H9 (cell line): Measurements from ENCODE around the gene PLB1. TPM values are rescaled to one million over a fixed set of nuclear protein-coding genes. Genes with fewer than 3 reads are reported as not detected.

Source experiments
- DNase-seq: peaks from one replicate; pipeline ENCODE4 v3.0.0-alpha.2; 2017
- H2AFZ ChIP-seq: one replicate; pipeline ENCODE4 v1.6.1; 2013; ENCODE audit warnings: mild to moderate bottlenecking, low read length, control low read depth, moderate library complexity
- H2AK5ac ChIP-seq: 2 replicates; pipeline ENCODE4 v1.6.1; 2013; ENCODE audit warnings: low read length, control low read depth, mixed read lengths; ENCODE audit not compliant: insufficient read length
- H2BK120ac ChIP-seq: one replicate; pipeline ENCODE4 v1.6.1; 2013; ENCODE audit warnings: low read depth, mild to moderate bottlenecking, low read length, control low read depth, inconsistent platforms; ENCODE audit not compliant: poor library complexity, severe bottlenecking
- H2BK12ac ChIP-seq: 2 replicates; pipeline ENCODE4 v1.6.1; 2013; ENCODE audit warnings: low read length, control low read depth, mixed read lengths, low read depth; ENCODE audit not compliant: insufficient read length
- H2BK15ac ChIP-seq: 2 replicates; pipeline ENCODE4 v1.6.1; 2013; ENCODE audit warnings: low read depth, low read length, control low read depth
- H2BK20ac ChIP-seq: one replicate; pipeline ENCODE4 v1.6.1; 2013; ENCODE audit warnings: low read depth, mild to moderate bottlenecking, low read length, control low read depth, inconsistent platforms; ENCODE audit not compliant: poor library complexity, severe bottlenecking
- H2BK5ac ChIP-seq: 2 replicates; pipeline ENCODE4 v1.6.1; 2013; ENCODE audit warnings: low read length, control low read depth, mixed read lengths; ENCODE audit not compliant: insufficient read length
- H3K14ac ChIP-seq: 2 replicates; pipeline ENCODE4 v1.6.1; 2013; ENCODE audit warnings: low read length, control low read depth; ENCODE audit not compliant: insufficient read depth
- H3K18ac ChIP-seq: 2 replicates; pipeline ENCODE4 v1.6.1; 2013; ENCODE audit warnings: low read depth, mild to moderate bottlenecking, mixed read lengths, low read length, control low read depth; ENCODE audit not compliant: insufficient read length
- H3K23ac ChIP-seq: 2 replicates; pipeline ENCODE4 v1.6.1; 2013; ENCODE audit warnings: low read length, control low read depth, mixed read lengths, low read depth; ENCODE audit not compliant: insufficient read length
- H3K23me2 ChIP-seq: 2 replicates; pipeline ENCODE4 v1.6.1; 2013; ENCODE audit warnings: low read depth, mild to moderate bottlenecking, mixed read lengths, low read length, control low read depth; ENCODE audit not compliant: insufficient read length, poor library complexity, severe bottlenecking
- H3K27ac ChIP-seq: 2 replicates; pipeline ENCODE4 v1.5.1; 2013; ENCODE audit warnings: low read length, control low read depth, mixed read lengths, low read depth; ENCODE audit not compliant: insufficient read length
- H3K27me3 ChIP-seq: 2 replicates; pipeline ENCODE4 v1.6.1; 2013; ENCODE audit warnings: low read length, control low read depth, inconsistent platforms; ENCODE audit not compliant: insufficient read depth
- H3K4ac ChIP-seq: 2 replicates; pipeline ENCODE4 v1.6.1; 2013; ENCODE audit warnings: low read depth, mild to moderate bottlenecking, control low read depth, inconsistent platforms, low read length, moderate library complexity
- H3K4me1 ChIP-seq: 2 replicates; pipeline ENCODE4 v1.6.1; 2013; ENCODE audit warnings: low read length, control low read depth, inconsistent platforms; ENCODE audit not compliant: insufficient read depth
- H3K4me2 ChIP-seq: 2 replicates; pipeline ENCODE4 v1.6.1; 2013; ENCODE audit warnings: low read length, control low read depth, mixed read lengths; ENCODE audit not compliant: insufficient read length, insufficient read depth
- H3K56ac ChIP-seq: 2 replicates; pipeline ENCODE4 v1.6.1; 2013; ENCODE audit warnings: low read depth, mild to moderate bottlenecking, mixed read lengths, low read length, control low read depth; ENCODE audit not compliant: insufficient read length
- H3K79me1 ChIP-seq: 2 replicates; pipeline ENCODE4 v1.6.1; 2013; ENCODE audit warnings: low read depth, mild to moderate bottlenecking, moderate library complexity, low read length, control low read depth, inconsistent platforms; ENCODE audit not compliant: insufficient read depth, poor library complexity, severe bottlenecking
- H3K79me2 ChIP-seq: 2 replicates; pipeline ENCODE4 v1.6.1; 2013; ENCODE audit warnings: low read length, control low read depth, inconsistent platforms; ENCODE audit not compliant: insufficient read depth
- H3K9ac ChIP-seq: 2 replicates; pipeline ENCODE4 v1.6.1; 2013; ENCODE audit warnings: low read length, control low read depth, mixed read lengths; ENCODE audit not compliant: insufficient read length; ENCODE audit errors: extremely low read depth
- H3K9me3 ChIP-seq: one replicate; pipeline ENCODE4 v1.6.1; 2013; ENCODE audit warnings: low read depth, low read length, inconsistent platforms; ENCODE audit not compliant: control insufficient read depth
- H3T11ph ChIP-seq: one replicate; pipeline ENCODE4 v1.6.1; 2013; ENCODE audit warnings: mild to moderate bottlenecking, low read length, control low read depth, inconsistent platforms
- H4K20me1 ChIP-seq: one replicate; pipeline ENCODE4 v1.6.1; 2013; ENCODE audit not compliant: control insufficient read depth, insufficient read length, insufficient read depth
- H4K5ac ChIP-seq: 2 replicates; pipeline ENCODE4 v1.6.1; 2013; ENCODE audit warnings: low read depth, mild to moderate bottlenecking, mixed read lengths, low read length, control low read depth; ENCODE audit not compliant: insufficient read length
- H4K8ac ChIP-seq: replicated peaks from 2 replicates; pipeline ENCODE4 v1.6.1; 2013; ENCODE audit warnings: low read length, control low read depth, mixed read lengths, low read depth; ENCODE audit not compliant: insufficient read length
- H4K91ac ChIP-seq: 2 replicates; pipeline ENCODE4 v1.6.1; 2013; ENCODE audit warnings: low read depth, mild to moderate bottlenecking, moderate library complexity, mixed read lengths, low read length, control low read depth; ENCODE audit not compliant: insufficient read length
- H3K27ac Mint-ChIP-seq, 3 experiments: 2 replicates in 2 of 3; 3 replicates in 1 of 3; pipeline ENCODE4 v1.8.0; 2020 to 2021; ENCODE audit warnings: mixed read lengths in 3 of 3, mild to moderate bottlenecking in 1 of 3, moderate library complexity in 1 of 3
- H3K27me3 Mint-ChIP-seq: 2 replicates; pipeline ENCODE4 v1.8.0; 2021; ENCODE audit warnings: low read depth, mild to moderate bottlenecking, moderate library complexity, mixed read lengths
- H3K36me3 Mint-ChIP-seq, 3 experiments: 2 replicates in 2 of 3; 3 replicates in 1 of 3; pipeline ENCODE4 v1.8.0; 2020 to 2021; ENCODE audit warnings: low read depth in 3 of 3, mixed read lengths in 3 of 3; ENCODE audit not compliant: insufficient read depth in 1 of 3
- H3K4me1 Mint-ChIP-seq, 2 experiments: 2 replicates each; pipeline ENCODE4 v1.8.0; 2020; ENCODE audit warnings: mixed read lengths in 2 of 2
- H3K4me3 Mint-ChIP-seq, 2 experiments: 2 replicates in 1 of 2; 3 replicates in 1 of 2; pipeline ENCODE4 v1.8.0; 2020 to 2021; ENCODE audit warnings: mild to moderate bottlenecking in 2 of 2, mixed read lengths in 2 of 2, moderate library complexity in 1 of 2
- H3K9me3 Mint-ChIP-seq, 2 experiments: 2 replicates in 1 of 2; 3 replicates in 1 of 2; pipeline ENCODE4 v1.8.0; 2020; ENCODE audit warnings: mild to moderate bottlenecking in 2 of 2, mixed read lengths in 2 of 2, moderate library complexity in 1 of 2
- CTCF ChIP-seq: fragments of 200-600 bp; sonication (generic); conservative IDR thresholded peaks from 3 replicates; pipeline ENCODE4 v1.8.0; 2021; ENCODE audit warnings: antibody characterized with exemption, mild to moderate bottlenecking
- WGBS: extraction: QIAGEN DNeasy Blood & Tissue Kit; methylation state at CpG from one replicate; pipeline ENCODE4 v1.1.7; 2013; ENCODE audit warnings: missing lambda C conversion rate, low lambda C conversion rate, mixed read lengths; ENCODE audit not compliant: insufficient read length; ENCODE audit errors: extremely low coverage; 5-methylcytosine and 5-hydroxymethylcytosine counted together
- total RNA-seq: library from RNA; stranded (reverse); gene quantifications from 2 replicates; pipeline ENCODE4 v1.2.1, GENCODE V29; 2021

Gene PLB1
- total RNA-seq, 1 experiment from 2014 or later: not detected

GRCh38 chr2:28680657-28681056 lies 184.8 kb downstream of the PLB1 start:
- no peaks in the 10 kb centered on the region for H3K27me3 Mint-ChIP-seq
- Histone ChIP-seq H3K4ac (no peak overlapping the region), H3K23me2 (no peaks in the 10 kb centered on the region), H3K79me2 (no peaks in the 10 kb centered on the region), H2BK5ac (no peak overlapping the region), H3K9me3 (no peaks in the 10 kb centered on the region), H3K18ac (no peak overlapping the region), H3K4me1 (peaks cover 3% of the 10 kb centered on the region; the same call in 1 of the 2 replicates), H3K27me3 (no peaks in the 10 kb centered on the region), H3K14ac (no peak overlapping the region), H3K23ac (no peak overlapping the region), H4K91ac (no peak overlapping the region), H2AFZ (no peak overlapping the region), H4K20me1 (no peaks in the 10 kb centered on the region), H3T11ph (no peak overlapping the region), H3K79me1 (no peaks in the 10 kb centered on the region), H2BK120ac (no peak overlapping the region), H2BK15ac (no peak overlapping the region), H4K8ac (no peak overlapping the region), H3K9ac (no peak overlapping the region), H3K4me2 (no peak overlapping the region), H3K27ac (no peak overlapping the region), H2BK20ac (no peak overlapping the region), H2BK12ac (no peak overlapping the region), H3K56ac (no peak overlapping the region), H2AK5ac (no peak overlapping the region), H4K5ac (no peak overlapping the region)
- peaks cover 30 to 31% of the 10 kb centered on the region in 2 experiments for H3K4me1 Mint-ChIP-seq
- DNase-seq: no peak
- no CpG with 5 or more reads among the region's 6 CpGs for WGBS
- peak overlapping the region in 2 of 3 experiments; percentile 57 to 87; a peak in 3 of 7 replicates for H3K27ac Mint-ChIP-seq
- H3K4me3 Mint-ChIP-seq: no peak overlapping the region
- TF ChIP-seq CTCF: no peak
- no peaks in the 10 kb centered on the region for H3K36me3 Mint-ChIP-seq
- H3K9me3 Mint-ChIP-seq: no peaks in the 10 kb centered on the region
